Ascending aorta (tissue), 2 donors: ENCODE results near the gene GOLM1. TPM values are rescaled to one million over a fixed set of nuclear protein-coding genes. Genes with fewer than 3 reads are reported as not detected.

Source experiments
- DNase-seq, 2 donors: peaks; one replicate each; pipeline ENCODE4 v3.0.0-alpha.2; 2019; ENCODE audit warnings: low spot score in 2 of 2
- H3K27ac ChIP-seq, 2 donors: fragments of 200-600 bp; sonication (generic); one replicate each; pipeline ENCODE4 v1.5.1; 2016 to 2017; ENCODE audit warnings: mild to moderate bottlenecking in 1 of 2
- H3K27me3 ChIP-seq: fragments of 200-600 bp; sonication (generic); one replicate; pipeline ENCODE4 v1.5.1; 2017
- H3K36me3 ChIP-seq, 2 donors: fragments of 200-600 bp; sonication (generic); one replicate each; pipeline ENCODE4 v1.5.1; 2016
- H3K4me1 ChIP-seq, 2 donors: fragments of 200-600 bp; sonication (generic); one replicate each; pipeline ENCODE4 v1.5.1; 2016 to 2017; ENCODE audit warnings: mild to moderate bottlenecking in 1 of 2
- H3K4me3 ChIP-seq, 2 donors: fragments of 200-600 bp; sonication (generic); one replicate each; pipeline ENCODE4 v1.5.1; 2016 to 2017; ENCODE audit warnings: mild to moderate bottlenecking in 1 of 2
- H3K9me3 ChIP-seq, 2 donors: fragments of 200-600 bp; sonication (generic); one replicate each; pipeline ENCODE4 v1.5.1; 2016
- intact Hi-C: fragments of 100-400 bp; cut with DNase I; formaldehyde crosslinking; loops from one replicate; pipeline ENCODE4 v1.15.1; 2023
- total RNA-seq: library from RNA; depleted of rRNA; stranded (reverse); fragments of >200 nt; gene quantifications from one replicate; pipeline ENCODE4 v1.1.0, GENCODE V29; 2016
- TF ChIP-seq, protein P1 (sequence below), 3 experiments: fragments of 200-600 bp in 2 of 3; fragments of 450-650 bp in 1 of 3; sonication (generic) in 2 of 3; IDR thresholded peaks; one replicate each; pipeline ENCODE4 v1.5.1; 2016 to 2019; ENCODE audit warnings: antibody characterized with exemption in 3 of 3, mild to moderate bottlenecking in 1 of 3, moderate library complexity in 1 of 3

GOLM1 gene
- total RNA-seq, 1 donor from 2014 or later, result 24.4 TPM

DNA sequence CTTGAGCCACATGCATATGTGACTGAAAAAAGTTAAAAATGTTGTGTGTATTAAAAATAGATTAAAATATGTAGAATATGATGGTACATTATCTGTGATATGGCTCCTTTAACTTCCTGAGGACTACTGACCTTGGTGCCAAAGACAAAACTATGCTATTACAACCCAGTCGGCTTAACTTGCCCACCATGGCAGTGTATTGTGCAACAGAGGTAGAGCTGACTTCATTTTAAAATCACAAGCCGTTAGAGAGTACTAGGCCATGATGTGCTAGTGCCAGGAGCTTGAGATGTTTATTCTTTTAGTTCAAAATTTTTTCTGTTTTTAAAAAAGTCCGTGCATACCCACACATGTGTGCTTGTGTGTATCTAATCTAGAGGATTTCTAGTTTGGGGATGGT is 112.1 kb downstream of the GOLM1 start:
- no peak overlapping the region for H3K4me3 ChIP-seq
- H3K4me1 ChIP-seq, result no peaks in the 10 kb centered on the region
- TF ChIP-seq, protein P1, sequence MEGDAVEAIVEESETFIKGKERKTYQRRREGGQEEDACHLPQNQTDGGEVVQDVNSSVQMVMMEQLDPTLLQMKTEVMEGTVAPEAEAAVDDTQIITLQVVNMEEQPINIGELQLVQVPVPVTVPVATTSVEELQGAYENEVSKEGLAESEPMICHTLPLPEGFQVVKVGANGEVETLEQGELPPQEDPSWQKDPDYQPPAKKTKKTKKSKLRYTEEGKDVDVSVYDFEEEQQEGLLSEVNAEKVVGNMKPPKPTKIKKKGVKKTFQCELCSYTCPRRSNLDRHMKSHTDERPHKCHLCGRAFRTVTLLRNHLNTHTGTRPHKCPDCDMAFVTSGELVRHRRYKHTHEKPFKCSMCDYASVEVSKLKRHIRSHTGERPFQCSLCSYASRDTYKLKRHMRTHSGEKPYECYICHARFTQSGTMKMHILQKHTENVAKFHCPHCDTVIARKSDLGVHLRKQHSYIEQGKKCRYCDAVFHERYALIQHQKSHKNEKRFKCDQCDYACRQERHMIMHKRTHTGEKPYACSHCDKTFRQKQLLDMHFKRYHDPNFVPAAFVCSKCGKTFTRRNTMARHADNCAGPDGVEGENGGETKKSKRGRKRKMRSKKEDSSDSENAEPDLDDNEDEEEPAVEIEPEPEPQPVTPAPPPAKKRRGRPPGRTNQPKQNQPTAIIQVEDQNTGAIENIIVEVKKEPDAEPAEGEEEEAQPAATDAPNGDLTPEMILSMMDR (IDR thresholded peaks at IDR 0.05), result no peak
- intact Hi-C loops, result no loop called here
- no peak for DNase-seq
- no peaks in the 10 kb centered on the region for H3K27me3 ChIP-seq
- no peaks in the 10 kb centered on the region for H3K9me3 ChIP-seq
- peaks cover 2 to 20% of the 10 kb centered on the region in 2 donors for H3K36me3 ChIP-seq
- no peak overlapping the region for H3K27ac ChIP-seq

DNA sequence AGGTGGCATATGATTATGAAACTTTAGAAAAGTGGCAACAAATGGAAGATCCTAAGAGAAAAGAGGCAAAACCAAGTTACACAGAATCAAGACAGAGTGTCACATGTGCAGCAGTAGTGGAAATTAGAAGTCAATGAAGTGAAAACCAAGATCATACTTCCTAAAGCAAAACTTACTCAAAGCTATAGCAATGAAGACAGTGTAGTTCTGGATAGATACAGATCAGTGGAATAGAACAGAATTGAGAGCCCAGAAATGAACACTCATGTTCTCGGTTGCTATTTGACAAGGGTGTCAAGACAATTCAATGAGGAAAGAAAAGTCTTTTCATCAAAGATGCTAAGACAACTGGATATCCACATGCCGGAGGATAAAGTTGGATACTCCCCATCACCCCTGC is 114.9 kb downstream of the GOLM1 start:
- intact Hi-C loops, result no loop called here
- Histone ChIP-seq H3K4me1 (no peaks in the 10 kb centered on the region), H3K4me3 (no peak overlapping the region), H3K27me3 (no peaks in the 10 kb centered on the region), H3K9me3 (no peaks in the 10 kb centered on the region), H3K27ac (no peak overlapping the region), H3K36me3 (peaks cover 16 to 32% of the 10 kb centered on the region in 2 donors)
- TF ChIP-seq, protein P1 (IDR thresholded peaks at IDR 0.05), result no peak
- no peak for DNase-seq

DNA sequence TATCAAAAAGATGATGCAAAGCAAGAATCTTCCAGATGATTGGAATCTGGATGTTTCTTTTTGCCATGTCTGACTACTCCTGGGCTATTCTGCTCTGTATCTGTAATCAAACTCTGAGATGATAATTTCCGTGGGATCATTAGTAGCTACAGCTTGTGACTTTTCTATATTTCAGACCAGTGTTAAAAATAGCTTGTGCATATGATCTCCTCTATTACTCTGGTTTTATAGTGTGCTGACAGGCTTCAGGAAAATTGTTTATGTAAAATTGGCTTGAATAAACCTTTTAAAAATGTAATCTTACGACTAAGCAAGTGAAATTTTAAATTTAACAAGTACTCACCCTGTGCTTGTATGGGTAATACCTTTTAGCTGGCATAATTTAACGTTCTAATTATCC is 118.0 kb downstream of the GOLM1 start:
- H3K9me3 ChIP-seq, result no peaks in the 10 kb centered on the region
- TF ChIP-seq, protein P1 (IDR thresholded peaks at IDR 0.05), result no peak
- H3K4me1 ChIP-seq, result no peaks in the 10 kb centered on the region
- no peak overlapping the region for H3K27ac ChIP-seq
- no peak overlapping the region for H3K4me3 ChIP-seq
- peaks cover 34 to 48% of the 10 kb centered on the region in 2 donors for H3K36me3 ChIP-seq
- intact Hi-C loops, result no loop called here
- H3K27me3 ChIP-seq, result no peaks in the 10 kb centered on the region
- no peak for DNase-seq

DNA sequence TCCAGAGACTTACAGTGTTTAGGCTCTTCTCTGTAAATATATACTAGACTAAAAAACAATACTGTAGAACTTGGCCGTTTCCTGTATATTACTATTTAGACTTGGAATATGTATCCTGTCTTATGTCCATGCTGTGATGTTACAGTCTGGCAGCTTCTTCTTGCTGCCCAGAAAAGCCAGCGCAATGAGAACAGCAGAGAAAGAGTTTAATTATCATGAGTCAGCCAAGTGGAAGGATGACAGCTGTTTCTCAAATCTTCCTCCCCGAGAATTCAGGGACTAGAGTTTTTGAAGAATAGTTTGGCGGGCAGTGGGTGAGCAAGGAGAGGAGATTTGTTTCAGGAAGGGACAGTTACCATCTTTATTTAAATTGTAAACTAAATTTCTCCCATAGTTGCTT is 120.9 kb downstream of the GOLM1 start:
- no peaks in the 10 kb centered on the region for H3K9me3 ChIP-seq
- H3K4me3 ChIP-seq, result no peak overlapping the region
- TF ChIP-seq, protein P1 (IDR thresholded peaks at IDR 0.05), result no peak
- intact Hi-C loops, result no loop called here
- no peak for DNase-seq
- H3K4me1 ChIP-seq, result no peaks in the 10 kb centered on the region
- H3K27me3 ChIP-seq, result no peaks in the 10 kb centered on the region
- no peak overlapping the region for H3K27ac ChIP-seq
- H3K36me3 ChIP-seq, result peaks cover 34 to 51% of the 10 kb centered on the region in 2 donors

Other genes with a start within 250 kb of the GOLM1 start
- gene NAA35, start 158.4 kb downstream of the GOLM1 start, total RNA-seq, result 3.3 TPM
- not detected for gene C9orf153, start 160.1 kb upstream of the GOLM1 start, total RNA-seq
- gene ISCA1, start 183.0 kb upstream of the GOLM1 start, total RNA-seq, result 20.6 TPM